HepG2 (cell line): ENCODE results near the gene UBAC1. TPM values are rescaled to one million over a fixed set of nuclear protein-coding genes. Genes with fewer than 3 reads are reported as not detected.

ENCODE experiments used
- CEBPB ChIP-seq: IDR thresholded peaks from 2 replicates; pipeline ENCODE4 v1.6.1; 2011; ENCODE audit warnings: low read depth, low read length, improper control_type of control experiment, borderline replicate concordance
- GLI4 ChIP-seq: sonication (generic); formaldehyde crosslinking; IDR thresholded peaks from 2 replicates; pipeline ENCODE4 v1.5.1; 2020; ENCODE audit warnings: missing genetic modification reagents, mild to moderate bottlenecking, moderate library complexity, borderline replicate concordance
- HINFP ChIP-seq: sonication (generic); formaldehyde crosslinking; IDR thresholded peaks from 2 replicates; pipeline ENCODE4 v1.4.0; 2020; ENCODE audit warnings: low read depth, mild to moderate bottlenecking, missing genetic modification reagents
- ISX ChIP-seq: sonication (generic); formaldehyde crosslinking; conservative IDR thresholded peaks from 2 replicates; pipeline ENCODE4 v1.5.0; 2020; ENCODE audit warnings: missing genetic modification reagents
- KMT2B ChIP-seq: IDR thresholded peaks from 2 replicates; pipeline ENCODE4 v1.6.1; 2016; ENCODE audit warnings: missing genetic modification reagents, missing compliant biosample characterization
- MAF1 ChIP-seq: sonication (generic); formaldehyde crosslinking; IDR thresholded peaks from 2 replicates; pipeline ENCODE4 v1.5.0; 2020; ENCODE audit warnings: missing genetic modification reagents, borderline replicate concordance
- MYNN ChIP-seq: sonication (generic); formaldehyde crosslinking; IDR thresholded peaks from 2 replicates; pipeline ENCODE4 v1.4.0; 2020; ENCODE audit warnings: mild to moderate bottlenecking, low read depth, missing genetic modification reagents
- NAIF1 ChIP-seq: sonication (generic); formaldehyde crosslinking; IDR thresholded peaks from 2 replicates; pipeline ENCODE4 v1.5.0; 2020; ENCODE audit warnings: mild to moderate bottlenecking, missing genetic modification reagents, borderline replicate concordance
- NCOA1 ChIP-seq: sonication (generic); formaldehyde crosslinking; IDR thresholded peaks from 2 replicates; pipeline ENCODE4 v1.9.0; 2021; ENCODE audit warnings: missing genetic modification reagents
- RARA ChIP-seq: IDR thresholded peaks from 2 replicates; pipeline ENCODE4 v1.6.1; 2016; ENCODE audit warnings: missing genetic modification reagents, missing compliant biosample characterization
- ZBTB33 ChIP-seq: sonication (generic); formaldehyde crosslinking; IDR thresholded peaks from 2 replicates; pipeline ENCODE4 v1.4.0; 2020; ENCODE audit warnings: missing genetic modification reagents
- ZFP37 ChIP-seq: sonication (generic); formaldehyde crosslinking; IDR thresholded peaks from 2 replicates; pipeline ENCODE4 v1.4.0; 2020; ENCODE audit warnings: missing genetic modification reagents, borderline replicate concordance
- ZNF30 ChIP-seq: sonication (generic); formaldehyde crosslinking; IDR thresholded peaks from 2 replicates; pipeline ENCODE4 v1.5.0; 2020; ENCODE audit warnings: mild to moderate bottlenecking, missing genetic modification reagents
- ZNF468 ChIP-seq: sonication (generic); formaldehyde crosslinking; IDR thresholded peaks from 2 replicates; pipeline ENCODE4 v1.8.0; 2022; ENCODE audit warnings: mild to moderate bottlenecking, moderate library complexity, missing genetic modification reagents
- ZNF543 ChIP-seq: sonication (generic); formaldehyde crosslinking; IDR thresholded peaks from 2 replicates; pipeline ENCODE4 v1.4.0; 2020; ENCODE audit warnings: mild to moderate bottlenecking, missing genetic modification reagents
- ZNF558 ChIP-seq: sonication (generic); formaldehyde crosslinking; IDR thresholded peaks from 2 replicates; pipeline ENCODE4 v1.9.0; 2022; ENCODE audit warnings: mild to moderate bottlenecking, missing genetic modification reagents, borderline replicate concordance
- ZNF563 ChIP-seq: sonication (generic); formaldehyde crosslinking; IDR thresholded peaks from 2 replicates; pipeline ENCODE4 v1.8.0; 2022; ENCODE audit warnings: mild to moderate bottlenecking, moderate library complexity, missing genetic modification reagents
- ZNF772 ChIP-seq: sonication (generic); formaldehyde crosslinking; IDR thresholded peaks from 2 replicates; pipeline ENCODE4 v1.5.0; 2020; ENCODE audit warnings: mild to moderate bottlenecking, missing genetic modification reagents
- ZNF816 ChIP-seq: sonication (generic); formaldehyde crosslinking; IDR thresholded peaks from 2 replicates; pipeline ENCODE4 v1.8.0; 2022; ENCODE audit warnings: missing genetic modification reagents, mild to moderate bottlenecking, borderline replicate concordance
- polyA plus RNA-seq, 8 experiments: library from polyadenylated mRNA; depleted of rRNA in 3 of 8; stranded (reverse) in 7 of 8; unstranded in 1 of 8; fragments of >200 nt; fragmentation: Illumina TruSeq in 4 of 8; extraction: Trizol in 4 of 8; gene quantifications; 2 replicates each; pipeline versions ENCODE4 v1.2.1 to v1.2.3, GENCODE V29; 2011 to 2016; ENCODE audit warnings: low read depth in 4 of 8, missing spikeins in 1 of 8, mixed read lengths in 1 of 8; ENCODE audit not compliant: insufficient read depth in 1 of 8
- total RNA-seq, 5 experiments: library from RNA; depleted of rRNA; stranded (reverse); fragments of >200 nt; fragmentation: Illumina TruSeq; extraction: Trizol; gene quantifications; 2 replicates each; pipeline ENCODE4 v1.2.3, GENCODE V29; 2016; ENCODE audit warnings: low read depth in 1 of 5
- TF ChIP-seq, protein P1 (sequence below): sonication (generic); formaldehyde crosslinking; IDR thresholded peaks from 2 replicates; pipeline ENCODE4 v1.4.0; 2020; ENCODE audit warnings: missing genetic modification reagents
- TF ChIP-seq, protein P2 (sequence below): sonication (generic); formaldehyde crosslinking; IDR thresholded peaks from 2 replicates; pipeline ENCODE4 v1.5.1; 2020; ENCODE audit warnings: missing genetic modification reagents, mild to moderate bottlenecking, borderline replicate concordance
- TF ChIP-seq, protein P3 (sequence below): sonication (generic); formaldehyde crosslinking; IDR thresholded peaks from 2 replicates; pipeline ENCODE4 v1.9.0; 2021; ENCODE audit warnings: missing genetic modification reagents, borderline replicate concordance

Gene UBAC1
- total and polyA plus RNA-seq, 2 of the 13 experiments (the other 11 are each of a cell fraction or from before 2014, with no cell fraction given), result 32.2 to 34.1 TPM

DNA sequence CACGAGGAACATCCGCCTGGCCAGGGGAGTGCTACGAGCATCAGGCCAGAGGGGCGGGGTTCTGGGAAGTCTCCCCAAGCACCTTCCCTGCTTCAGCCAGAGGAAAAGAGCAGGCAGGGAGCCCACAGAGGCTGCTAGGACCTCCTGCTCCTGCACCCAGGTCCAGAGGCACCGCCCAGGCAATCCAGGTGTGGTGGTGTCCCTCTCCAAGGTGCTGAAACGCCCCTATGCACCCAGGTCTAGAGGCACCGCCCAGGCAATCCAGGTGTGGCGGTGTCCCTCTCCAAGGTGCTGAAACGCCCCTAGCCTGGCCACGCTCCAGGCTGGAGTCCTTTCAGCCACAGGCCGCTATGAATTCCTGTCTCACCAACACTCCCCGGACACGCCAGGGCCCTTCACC, 10.7 kb upstream of the UBAC1 start (continued):
- TF ChIP-seq HINFP (CRISPR knock-in tag), result peak; percentile 96
- TF ChIP-seq RARA (CRISPR knock-in tag), result peak; percentile 90
- TF ChIP-seq ZNF772 (CRISPR knock-in tag), result peak; percentile 100
- peak; percentile 98; the same call in 1 of the 2 replicates for TF ChIP-seq MYNN (CRISPR knock-in tag)
- TF ChIP-seq, protein P1, sequence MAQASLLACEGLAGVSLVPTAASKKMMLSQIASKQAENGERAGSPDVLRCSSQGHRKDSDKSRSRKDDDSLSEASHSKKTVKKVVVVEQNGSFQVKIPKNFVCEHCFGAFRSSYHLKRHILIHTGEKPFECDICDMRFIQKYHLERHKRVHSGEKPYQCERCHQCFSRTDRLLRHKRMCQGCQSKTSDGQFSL (CRISPR knock-in tag), result peak; percentile 83; the same call in 1 of the 2 replicates
- peak; percentile 99 for TF ChIP-seq ZNF816 (CRISPR knock-in tag)
- TF ChIP-seq, protein P2, sequence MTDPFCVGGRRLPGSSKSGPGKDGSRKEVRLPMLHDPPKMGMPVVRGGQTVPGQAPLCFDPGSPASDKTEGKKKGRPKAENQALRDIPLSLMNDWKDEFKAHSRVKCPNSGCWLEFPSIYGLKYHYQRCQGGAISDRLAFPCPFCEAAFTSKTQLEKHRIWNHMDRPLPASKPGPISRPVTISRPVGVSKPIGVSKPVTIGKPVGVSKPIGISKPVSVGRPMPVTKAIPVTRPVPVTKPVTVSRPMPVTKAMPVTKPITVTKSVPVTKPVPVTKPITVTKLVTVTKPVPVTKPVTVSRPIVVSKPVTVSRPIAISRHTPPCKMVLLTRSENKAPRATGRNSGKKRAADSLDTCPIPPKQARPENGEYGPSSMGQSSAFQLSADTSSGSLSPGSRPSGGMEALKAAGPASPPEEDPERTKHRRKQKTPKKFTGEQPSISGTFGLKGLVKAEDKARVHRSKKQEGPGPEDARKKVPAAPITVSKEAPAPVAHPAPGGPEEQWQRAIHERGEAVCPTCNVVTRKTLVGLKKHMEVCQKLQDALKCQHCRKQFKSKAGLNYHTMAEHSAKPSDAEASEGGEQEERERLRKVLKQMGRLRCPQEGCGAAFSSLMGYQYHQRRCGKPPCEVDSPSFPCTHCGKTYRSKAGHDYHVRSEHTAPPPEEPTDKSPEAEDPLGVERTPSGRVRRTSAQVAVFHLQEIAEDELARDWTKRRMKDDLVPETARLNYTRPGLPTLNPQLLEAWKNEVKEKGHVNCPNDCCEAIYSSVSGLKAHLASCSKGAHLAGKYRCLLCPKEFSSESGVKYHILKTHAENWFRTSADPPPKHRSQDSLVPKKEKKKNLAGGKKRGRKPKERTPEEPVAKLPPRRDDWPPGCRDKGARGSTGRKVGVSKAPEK (CRISPR knock-in tag), result no peak
- TF ChIP-seq, protein P3, sequence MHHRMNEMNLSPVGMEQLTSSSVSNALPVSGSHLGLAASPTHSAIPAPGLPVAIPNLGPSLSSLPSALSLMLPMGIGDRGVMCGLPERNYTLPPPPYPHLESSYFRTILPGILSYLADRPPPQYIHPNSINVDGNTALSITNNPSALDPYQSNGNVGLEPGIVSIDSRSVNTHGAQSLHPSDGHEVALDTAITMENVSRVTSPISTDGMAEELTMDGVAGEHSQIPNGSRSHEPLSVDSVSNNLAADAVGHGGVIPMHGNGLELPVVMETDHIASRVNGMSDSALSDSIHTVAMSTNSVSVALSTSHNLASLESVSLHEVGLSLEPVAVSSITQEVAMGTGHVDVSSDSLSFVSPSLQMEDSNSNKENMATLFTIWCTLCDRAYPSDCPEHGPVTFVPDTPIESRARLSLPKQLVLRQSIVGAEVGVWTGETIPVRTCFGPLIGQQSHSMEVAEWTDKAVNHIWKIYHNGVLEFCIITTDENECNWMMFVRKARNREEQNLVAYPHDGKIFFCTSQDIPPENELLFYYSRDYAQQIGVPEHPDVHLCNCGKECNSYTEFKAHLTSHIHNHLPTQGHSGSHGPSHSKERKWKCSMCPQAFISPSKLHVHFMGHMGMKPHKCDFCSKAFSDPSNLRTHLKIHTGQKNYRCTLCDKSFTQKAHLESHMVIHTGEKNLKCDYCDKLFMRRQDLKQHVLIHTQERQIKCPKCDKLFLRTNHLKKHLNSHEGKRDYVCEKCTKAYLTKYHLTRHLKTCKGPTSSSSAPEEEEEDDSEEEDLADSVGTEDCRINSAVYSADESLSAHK (CRISPR knock-in tag), result peak; percentile 97
- TF ChIP-seq GLI4 (CRISPR knock-in tag), result peak; percentile 100
- peak; percentile 100 for TF ChIP-seq ZNF558
- peak; percentile 63; the same call in 1 of the 2 replicates for TF ChIP-seq ZBTB33 (CRISPR knock-in tag)
- TF ChIP-seq ZNF30 (CRISPR knock-in tag), result peak; percentile 96
- peak; percentile 91 for TF ChIP-seq KMT2B (CRISPR knock-in tag)
- peak; percentile 99 for TF ChIP-seq ZNF468
- TF ChIP-seq ZFP37 (CRISPR knock-in tag), result peak; percentile 99
- peak; percentile 82; the same call in 1 of the 2 replicates for TF ChIP-seq NAIF1 (CRISPR knock-in tag)
- peak; percentile 80; the same call in 1 of the 2 replicates for TF ChIP-seq NCOA1 (CRISPR knock-in tag)
- peak; percentile 100 for TF ChIP-seq ZNF563 (CRISPR knock-in tag)
- peak; percentile 99 for TF ChIP-seq ISX (CRISPR knock-in tag)
- peak; percentile 98 for TF ChIP-seq MAF1 (CRISPR knock-in tag)
- peak; percentile 99 for TF ChIP-seq ZNF543
- no peak for TF ChIP-seq CEBPB
